ENCODE measurements around the gene MRFAP1L1. TPM values are rescaled to one million over a fixed set of nuclear protein-coding genes. Genes with fewer than 3 reads are reported as not detected.

The MRFAP1L1 gene
- polyA plus RNA-seq, 1 experiment: 35.5 TPM

DNA sequence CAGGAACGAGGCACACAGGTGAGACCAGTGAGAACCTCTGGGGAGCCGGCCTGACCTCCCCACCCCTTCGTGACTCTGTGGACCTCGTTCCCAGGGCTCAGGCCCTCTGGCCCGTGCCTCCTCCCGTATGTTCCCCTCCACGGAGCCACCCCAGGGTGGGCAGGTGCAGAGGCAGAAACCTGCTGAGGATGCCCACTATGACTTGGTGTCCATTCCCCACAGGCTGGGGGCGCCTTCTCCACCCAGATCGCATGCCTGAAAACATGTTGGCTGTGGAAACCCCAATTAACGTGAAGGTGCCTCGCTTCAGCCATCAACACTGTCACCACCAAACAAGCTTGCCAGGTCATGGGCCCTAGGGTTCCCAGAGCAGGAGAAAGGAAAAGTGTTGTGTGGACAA, 33.3 kb upstream of the MRFAP1L1 start:
- no peak for DNase-seq (ENCODE audit: low read depth)
- ChIA-PET CTCF (no interaction called here), POLR2A (no interaction called here)
- H3K4me3 ChIP-seq (ENCODE audit: low read depth, low read length): no peak overlapping the region
- no peaks in the 10 kb centered on the region for H3K36me3 ChIP-seq (ENCODE audit: control insufficient read depth, insufficient read depth, low read length)
- H3K27me3 ChIP-seq (ENCODE audit: control insufficient read depth, insufficient read depth, low read length): no peaks in the 10 kb centered on the region; the same call in none of the 2 replicates
- TF ChIP-seq, protein P1, sequence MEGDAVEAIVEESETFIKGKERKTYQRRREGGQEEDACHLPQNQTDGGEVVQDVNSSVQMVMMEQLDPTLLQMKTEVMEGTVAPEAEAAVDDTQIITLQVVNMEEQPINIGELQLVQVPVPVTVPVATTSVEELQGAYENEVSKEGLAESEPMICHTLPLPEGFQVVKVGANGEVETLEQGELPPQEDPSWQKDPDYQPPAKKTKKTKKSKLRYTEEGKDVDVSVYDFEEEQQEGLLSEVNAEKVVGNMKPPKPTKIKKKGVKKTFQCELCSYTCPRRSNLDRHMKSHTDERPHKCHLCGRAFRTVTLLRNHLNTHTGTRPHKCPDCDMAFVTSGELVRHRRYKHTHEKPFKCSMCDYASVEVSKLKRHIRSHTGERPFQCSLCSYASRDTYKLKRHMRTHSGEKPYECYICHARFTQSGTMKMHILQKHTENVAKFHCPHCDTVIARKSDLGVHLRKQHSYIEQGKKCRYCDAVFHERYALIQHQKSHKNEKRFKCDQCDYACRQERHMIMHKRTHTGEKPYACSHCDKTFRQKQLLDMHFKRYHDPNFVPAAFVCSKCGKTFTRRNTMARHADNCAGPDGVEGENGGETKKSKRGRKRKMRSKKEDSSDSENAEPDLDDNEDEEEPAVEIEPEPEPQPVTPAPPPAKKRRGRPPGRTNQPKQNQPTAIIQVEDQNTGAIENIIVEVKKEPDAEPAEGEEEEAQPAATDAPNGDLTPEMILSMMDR (IDR thresholded peaks at IDR 0.05; ENCODE audit: insufficient read depth, low read depth, low read length): no peak

DNA sequence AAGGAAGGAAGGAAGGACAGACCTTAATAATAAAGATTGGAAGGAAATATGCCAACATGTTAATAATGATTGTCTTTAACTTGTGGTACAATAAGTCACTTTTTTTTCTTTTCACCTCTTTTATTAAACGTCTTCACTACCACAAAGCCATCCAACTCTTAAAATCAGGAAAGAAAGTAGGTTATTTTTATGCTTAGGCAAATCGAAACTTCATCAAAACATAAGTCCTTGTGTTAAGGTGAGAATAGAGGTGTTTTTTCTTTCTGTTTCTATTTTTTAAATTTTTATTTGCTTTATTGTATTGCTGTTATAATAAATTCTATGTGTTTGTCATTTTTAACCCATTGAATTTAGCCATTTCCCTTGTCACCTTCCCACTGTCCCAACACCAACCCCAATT, 32.8 kb upstream of the MRFAP1L1 start:
- H3K27me3 ChIP-seq (ENCODE audit: control insufficient read depth, insufficient read depth, low read length): no peaks in the 10 kb centered on the region; the same call in none of the 2 replicates
- no peak overlapping the region for H3K4me3 ChIP-seq (ENCODE audit: low read depth, low read length)
- CTCF ChIA-PET: no interaction called here
- no peaks in the 10 kb centered on the region for H3K36me3 ChIP-seq (ENCODE audit: control insufficient read depth, insufficient read depth, low read length)
- POLR2A ChIA-PET: no interaction called here
- TF ChIP-seq, protein P1 (IDR thresholded peaks at IDR 0.05; ENCODE audit: insufficient read depth, low read depth, low read length): no peak
- no peak for DNase-seq (ENCODE audit: low read depth)

DNA sequence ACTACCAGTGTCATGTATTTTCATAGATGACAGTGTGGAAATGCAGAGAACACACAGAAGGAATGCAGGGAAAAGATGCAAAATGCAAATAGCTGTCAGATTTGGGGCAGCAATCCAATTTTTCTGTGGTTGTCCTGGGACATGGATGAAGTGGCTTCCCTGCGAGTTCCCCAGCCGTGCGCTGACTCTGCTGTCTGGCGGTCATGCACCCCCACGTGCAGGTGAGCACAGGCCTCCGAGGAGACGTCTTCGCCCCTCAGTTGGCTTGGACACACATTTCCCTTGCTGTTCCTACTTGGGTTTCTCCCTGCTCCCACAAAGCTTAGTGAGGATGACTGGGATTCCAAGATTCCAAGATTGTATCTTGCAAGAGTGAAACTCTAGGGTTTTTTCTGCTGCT, 30.7 kb upstream of the MRFAP1L1 start:
- TF ChIP-seq, protein P1 (IDR thresholded peaks at IDR 0.05; ENCODE audit: insufficient read depth, low read depth, low read length): no peak
- CTCF ChIA-PET: no interaction called here
- Histone ChIP-seq H3K4me3 (ENCODE audit: low read depth, low read length) (no peak overlapping the region), H3K27me3 (ENCODE audit: control insufficient read depth, insufficient read depth, low read length) (no peaks in the 10 kb centered on the region; the same call in none of the 2 replicates), H3K36me3 (ENCODE audit: control insufficient read depth, insufficient read depth, low read length) (no peaks in the 10 kb centered on the region)
- DNase-seq (ENCODE audit: low read depth): no peak
- POLR2A ChIA-PET: no interaction called here

DNA sequence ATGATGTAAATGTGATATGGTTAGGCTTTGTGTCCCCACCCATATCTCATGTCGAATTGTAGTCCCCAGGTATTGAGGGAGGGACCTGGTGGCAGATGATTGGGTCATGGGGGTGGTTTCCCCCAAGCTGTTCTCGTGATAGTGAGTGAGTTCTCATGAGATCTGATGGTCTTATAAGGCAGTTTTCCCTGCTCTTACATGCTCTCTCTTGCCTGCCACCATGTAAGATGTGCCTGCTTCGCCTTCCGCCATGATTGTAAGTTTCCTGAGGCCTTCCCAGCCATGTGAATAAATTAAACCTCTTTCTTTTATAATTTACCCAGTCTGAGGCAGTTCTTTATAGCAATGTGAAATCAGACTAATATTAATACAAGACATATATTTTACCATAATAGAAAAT, 30.3 kb upstream of the MRFAP1L1 start:
- no peaks in the 10 kb centered on the region for H3K36me3 ChIP-seq (ENCODE audit: control insufficient read depth, insufficient read depth, low read length)
- no peak for DNase-seq (ENCODE audit: low read depth)
- ChIA-PET CTCF (no interaction called here), POLR2A (no interaction called here)
- TF ChIP-seq, protein P1 (IDR thresholded peaks at IDR 0.05; ENCODE audit: insufficient read depth, low read depth, low read length): no peak
- H3K27me3 ChIP-seq (ENCODE audit: control insufficient read depth, insufficient read depth, low read length): no peaks in the 10 kb centered on the region; the same call in none of the 2 replicates
- H3K4me3 ChIP-seq (ENCODE audit: low read depth, low read length): no peak overlapping the region

DNA sequence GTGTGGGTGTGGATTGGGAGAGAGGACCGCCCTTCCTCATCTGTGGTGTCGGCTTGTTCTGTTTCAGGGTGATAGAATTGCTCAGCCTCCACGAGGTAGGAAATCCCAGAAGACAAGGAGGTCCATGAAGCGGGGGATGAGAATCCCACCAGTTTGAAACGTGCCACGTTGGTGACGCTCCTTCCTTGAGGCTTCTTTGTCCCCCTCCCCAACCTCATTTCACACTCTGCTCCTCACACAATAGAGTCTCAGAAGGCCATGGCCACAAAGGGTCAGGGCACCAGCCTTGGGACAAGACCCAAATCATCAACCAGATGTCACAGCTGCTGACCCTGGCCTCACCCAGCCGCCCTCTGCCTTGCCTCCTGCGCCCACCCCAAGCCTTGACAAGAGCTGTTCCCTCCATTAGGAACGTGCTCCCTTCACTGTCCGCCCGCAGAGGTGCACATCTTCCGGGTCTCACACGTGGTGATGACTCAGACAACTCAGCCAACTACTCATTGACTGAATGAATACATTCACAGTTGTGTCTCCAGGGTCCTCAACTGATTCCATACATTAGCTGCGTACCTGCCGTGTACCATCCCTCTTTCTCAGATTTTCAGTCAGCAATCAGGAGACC, 24.6 kb upstream of the MRFAP1L1 start:
- Histone ChIP-seq H3K27me3 (ENCODE audit: control insufficient read depth, insufficient read depth, low read length) (no peaks in the 10 kb centered on the region), H3K4me3 (ENCODE audit: low read depth, low read length) (no peak overlapping the region), H3K36me3 (ENCODE audit: control insufficient read depth, insufficient read depth, low read length) (no peaks in the 10 kb centered on the region)
- POLR2A ChIA-PET: no interaction called here
- no peak for DNase-seq (ENCODE audit: low read depth)
- TF ChIP-seq, protein P1 (IDR thresholded peaks at IDR 0.05; ENCODE audit: insufficient read depth, low read depth, low read length): no peak
- CTCF ChIA-PET: interaction anchor here (0.7 kb wide), 1 partner anchor 14 kb away, joined by 3 read pairs; no protein-coding TSS in a partner anchor
